Suppressor macrophage treated with lipopolysaccharide for 4 hours (primary cell): ENCODE data around the gene MED29.

Experiments used
- DNase-seq: peaks from one replicate; pipeline ENCODE4 v3.0.0-alpha.2; 2020

Gene MED29

GRCh38 chr19:39433480-39434079, 42.4 kb downstream of the MED29 start:
- DNase-seq, result no peak

GRCh38 chr19:39434123-39435076, 43.2 kb downstream of the MED29 start:
- no peak for DNase-seq

GRCh38 chr19:39435499-39436349, 44.5 kb downstream of the MED29 start, which contains the start of gene RPS16:
RPS16 (minus strand) TSS chr19:39435949; CDS start chr19:39435895, 54 bp downstream.
- DNase-seq, result peak; percentile 100

- DNase-seq, result peak; percentile 33
Observed at GRCh38 chr19:39436350-39436716, 45.2 kb downstream of the MED29 start.

- no peak for DNase-seq
Observed at GRCh38 chr19:39438270-39438934, 47.2 kb downstream of the MED29 start.

- peak; percentile 25 for DNase-seq
Observed at GRCh38 chr19:39444598-39445195, 53.5 kb downstream of the MED29 start.

GRCh38 chr19:39445196-39446111, 54.3 kb downstream of the MED29 start, which contains the start of gene SUPT5H:
SUPT5H (plus strand) TSS chr19:39445582; CDS start chr19:39445891, 309 bp downstream.
- DNase-seq, result peak; percentile 99

GRCh38 chr19:39446365-39447084, 55.3 kb downstream of the MED29 start:
- no peak for DNase-seq

- DNase-seq, result peak; percentile 69
Observed at GRCh38 chr19:39448271-39448670, 57.1 kb downstream of the MED29 start.

GRCh38 chr19:39449116-39449797, 58.1 kb downstream of the MED29 start:
- DNase-seq, result no peak
